Thyroid gland (tissue), 4 donors: Measurements from ENCODE around the gene SARDH.

ENCODE experiments used
- POLR2A ChIP-seq, 2 donors: fragments of 450-650 bp; IDR thresholded peaks; one replicate each; pipeline ENCODE4 v1.6.1; 2017; ENCODE audit warnings: antibody characterized with exemption in 2 of 2, mild to moderate bottlenecking in 2 of 2, moderate library complexity in 1 of 2
- TF ChIP-seq, protein P1 (sequence below), 6 experiments: fragments of 200-600 bp in 3 of 6; fragments of 450-650 bp in 3 of 6; sonication (generic) in 3 of 6; IDR thresholded peaks; one replicate each; pipeline ENCODE4 v1.5.1; 2016 to 2019; ENCODE audit warnings: antibody characterized with exemption in 6 of 6, mild to moderate bottlenecking in 2 of 6, inconsistent platforms in 1 of 6, moderate library complexity in 1 of 6

DNA sequence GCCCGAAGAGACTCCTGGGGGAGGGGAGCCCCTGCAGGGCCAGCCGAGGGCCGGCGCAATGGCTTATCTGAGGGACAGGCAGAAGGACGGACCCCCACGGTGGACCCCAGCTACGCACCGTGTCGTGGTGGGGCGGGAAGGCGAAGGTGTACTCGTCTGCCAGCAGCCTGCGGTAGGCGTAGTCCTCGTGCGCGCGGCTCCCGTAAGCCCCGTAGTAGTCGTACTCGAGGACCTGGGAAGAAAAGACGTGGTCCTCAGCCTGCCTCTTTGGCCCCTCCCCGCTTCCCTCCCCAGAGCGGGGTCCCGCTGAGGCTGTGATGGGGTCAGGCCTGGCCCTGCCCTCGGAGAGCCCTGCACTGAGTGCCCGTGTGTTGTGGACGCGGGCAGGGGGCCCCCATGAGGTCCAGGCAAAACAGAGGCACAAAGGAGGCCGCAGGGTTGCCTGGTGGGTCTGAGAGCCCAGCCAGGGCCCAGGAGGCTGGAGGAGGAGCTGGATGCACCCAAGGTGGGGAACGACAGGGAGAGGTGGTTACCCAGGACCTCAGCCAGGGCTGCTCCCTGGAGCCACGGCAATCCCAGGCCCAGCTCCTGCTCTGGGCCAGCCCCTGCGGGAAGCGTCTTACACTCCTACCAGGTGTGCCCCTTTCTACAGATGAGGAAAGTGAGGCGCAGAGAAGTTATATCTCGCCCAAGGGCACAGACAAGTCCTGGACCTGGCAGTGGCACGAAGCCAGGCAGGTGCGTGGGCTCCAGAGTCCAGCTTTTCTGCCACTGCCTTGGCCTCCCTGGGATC, 35.2 kb downstream of the SARDH start:
- TF ChIP-seq, protein P1, sequence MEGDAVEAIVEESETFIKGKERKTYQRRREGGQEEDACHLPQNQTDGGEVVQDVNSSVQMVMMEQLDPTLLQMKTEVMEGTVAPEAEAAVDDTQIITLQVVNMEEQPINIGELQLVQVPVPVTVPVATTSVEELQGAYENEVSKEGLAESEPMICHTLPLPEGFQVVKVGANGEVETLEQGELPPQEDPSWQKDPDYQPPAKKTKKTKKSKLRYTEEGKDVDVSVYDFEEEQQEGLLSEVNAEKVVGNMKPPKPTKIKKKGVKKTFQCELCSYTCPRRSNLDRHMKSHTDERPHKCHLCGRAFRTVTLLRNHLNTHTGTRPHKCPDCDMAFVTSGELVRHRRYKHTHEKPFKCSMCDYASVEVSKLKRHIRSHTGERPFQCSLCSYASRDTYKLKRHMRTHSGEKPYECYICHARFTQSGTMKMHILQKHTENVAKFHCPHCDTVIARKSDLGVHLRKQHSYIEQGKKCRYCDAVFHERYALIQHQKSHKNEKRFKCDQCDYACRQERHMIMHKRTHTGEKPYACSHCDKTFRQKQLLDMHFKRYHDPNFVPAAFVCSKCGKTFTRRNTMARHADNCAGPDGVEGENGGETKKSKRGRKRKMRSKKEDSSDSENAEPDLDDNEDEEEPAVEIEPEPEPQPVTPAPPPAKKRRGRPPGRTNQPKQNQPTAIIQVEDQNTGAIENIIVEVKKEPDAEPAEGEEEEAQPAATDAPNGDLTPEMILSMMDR (IDR thresholded peaks at IDR 0.05): no peak
- TF ChIP-seq POLR2A (IDR thresholded peaks at IDR 0.05): no peak
